Measurements from ENCODE around the gene CXCL5. TPM values are rescaled to one million over a fixed set of nuclear protein-coding genes. Genes with fewer than 3 reads are reported as not detected.

CXCL5 gene
- total and polyA plus RNA-seq, 10 of the 15 experiments (the other 5 are each of a cell fraction or from before 2014, with no cell fraction given): not detected

GRCh38 chr4:73989031-73989430 lies 9.4 kb downstream of the CXCL5 start:
- H4K20me1 ChIP-seq (ENCODE audit: control insufficient read depth, insufficient read depth): no peaks in the 10 kb centered on the region
- in situ Hi-C loops (cut with MboI) (no loop called here), intact Hi-C loops (cut with micrococcal nuclease; ENCODE audit: unreplicated experiment) (no loop called here)
- H3K27ac ChIP-seq (ENCODE audit: control insufficient read depth, insufficient read depth): no peak overlapping the region
- H3K79me2 ChIP-seq (ENCODE audit: control insufficient read depth, insufficient read depth, low read length): no peaks in the 10 kb centered on the region
- WGBS (ENCODE audit: insufficient coverage, insufficient replicate concordance, low lambda C conversion rate, missing lambda C conversion rate): 0% methylated on average over 3 of the region's 3 CpGs
- DNase-seq (ENCODE audit: low read depth, low spot score): no peak
- H3K4me1 ChIP-seq (ENCODE audit: control insufficient read depth, insufficient read depth, low read length): no peaks in the 10 kb centered on the region
- no peak overlapping the region for H2AFZ ChIP-seq (ENCODE audit: control insufficient read depth, low read depth, low read length)
- no peak overlapping the region for H3K4me2 ChIP-seq (ENCODE audit: control insufficient read depth, insufficient read depth)
- no TSS peak for BruUV-seq (replicated peaks)
- RAD21 ChIA-PET (ENCODE audit: unreplicated experiment): no interaction called here
- no peaks in the 10 kb centered on the region for H3K36me3 ChIP-seq (ENCODE audit: control insufficient read depth in 2 of 2, insufficient read depth in 2 of 2, low read length in 1 of 2)
- no peak for ATAC-seq
- SMC1A ChIA-PET (ENCODE audit: uncharacterized antibody, unreplicated experiment): no interaction called here
- no peak for FAIRE-seq
- H3K9me3 ChIP-seq (replicated peaks; ENCODE audit: control insufficient read depth, insufficient read depth, low read length): no peaks in the 10 kb centered on the region
- no peaks in the 10 kb centered on the region for H3K27me3 ChIP-seq (replicated peaks in 1 of 2; ENCODE audit: control insufficient read depth in 2 of 2, insufficient read depth in 2 of 2, low read length in 1 of 2)
- POLR2A ChIA-PET: no interaction called here
- TF ChIP-seq TAF1 (IDR thresholded peaks at IDR 0.05; ENCODE audit: borderline replicate concordance, low read depth, low read length): no peak
- no peak for TF ChIP-seq ZNF217 (IDR thresholded peaks at IDR 0.05)
- no peak for TF ChIP-seq SUPT20H (IDR thresholded peaks at IDR 0.05; ENCODE audit: borderline replicate concordance, control insufficient read depth, low read depth, low read length)
- TF ChIP-seq DPF2 (IDR thresholded peaks at IDR 0.05): no peak
- TF ChIP-seq CHD2 (IDR thresholded peaks at IDR 0.05; ENCODE audit: borderline replicate concordance, low read depth, low read length): no peak
- no peak for TF ChIP-seq ETV6 (conservative IDR thresholded peaks at IDR 0.05 in 1 of 2, IDR thresholded peaks at IDR 0.05 in 1 of 2; ENCODE audit: borderline replicate concordance in 1 of 2, low read depth in 1 of 2)
- no peak for TF ChIP-seq STAT1 (conservative IDR thresholded peaks at IDR 0.05)
- TF ChIP-seq ZNF274 (IDR thresholded peaks at IDR 0.05; ENCODE audit: insufficient read depth, insufficient read length): no peak
- no peak for TF ChIP-seq NR2C1 (IDR thresholded peaks at IDR 0.05)
- no peak overlapping the region for H3K9ac ChIP-seq (ENCODE audit: control insufficient read depth, insufficient read depth, low read length)
- CTCF ChIA-PET: no interaction called here
- H3K4me3 ChIP-seq: no peak overlapping the region

- no peaks in the 10 kb centered on the region for H3K9me3 ChIP-seq (replicated peaks; ENCODE audit: control insufficient read depth, insufficient read depth, low read length)
- SMC1A ChIA-PET (ENCODE audit: uncharacterized antibody, unreplicated experiment): no interaction called here
- POLR2A ChIA-PET: no interaction called here
- H2AFZ ChIP-seq (ENCODE audit: control insufficient read depth, low read depth, low read length): no peak within 1 kb of the TSS
- H3K4me1 ChIP-seq (ENCODE audit: control insufficient read depth, insufficient read depth, low read length): no peaks in the 10 kb centered on the region
- CTCF ChIA-PET: no interaction called here
- H3K36me3 ChIP-seq (ENCODE audit: control insufficient read depth in 2 of 2, insufficient read depth in 2 of 2, low read length in 1 of 2): no peaks in the 10 kb centered on the region
- no peak within 1 kb of the TSS for H3K27ac ChIP-seq (ENCODE audit: control insufficient read depth, insufficient read depth)
- in situ Hi-C loops (cut with MboI) (no loop called here), intact Hi-C loops (cut with micrococcal nuclease; ENCODE audit: unreplicated experiment) (no loop called here)
- no peak within 1 kb of the TSS for H3K9ac ChIP-seq (ENCODE audit: control insufficient read depth, insufficient read depth, low read length)
- H3K27me3 ChIP-seq (replicated peaks in 1 of 2; ENCODE audit: control insufficient read depth in 2 of 2, insufficient read depth in 2 of 2, low read length in 1 of 2): no peaks in the 10 kb centered on the region; a peak in 1 of 4 replicates
- no peaks in the 10 kb centered on the region for H3K79me2 ChIP-seq (ENCODE audit: control insufficient read depth, insufficient read depth, low read length)
- FAIRE-seq: no peak
- DNase-seq (ENCODE audit: low read depth, low spot score): no peak
- H3K4me3 ChIP-seq: no peak within 1 kb of the TSS
- RAD21 ChIA-PET (ENCODE audit: unreplicated experiment): no interaction called here
- no TSS peak for BruUV-seq (replicated peaks)
- ATAC-seq: no peak
- H4K20me1 ChIP-seq (ENCODE audit: control insufficient read depth, insufficient read depth): no peaks in the 10 kb centered on the region
- WGBS (ENCODE audit: insufficient coverage, insufficient replicate concordance, low lambda C conversion rate, missing lambda C conversion rate): 0% methylated on average over 2 of the region's 2 CpGs
- no peak within 1 kb of the TSS for H3K4me2 ChIP-seq (ENCODE audit: control insufficient read depth, insufficient read depth)
- TF ChIP-seq MTA2 (IDR thresholded peaks at IDR 0.05; ENCODE audit: low read depth) (no peak), EED (IDR thresholded peaks at IDR 0.05; ENCODE audit: low read depth) (no peak), E2F4 (IDR thresholded peaks at IDR 0.05; ENCODE audit: low read depth, low read length) (no peak), BRCA1 (IDR thresholded peaks at IDR 0.05; ENCODE audit: low read depth, low read length) (no peak), CREM (IDR thresholded peaks at IDR 0.05; ENCODE audit: low read depth) (no peak), RAD51 (IDR thresholded peaks at IDR 0.05) (no peak), HDGF (IDR thresholded peaks at IDR 0.05) (no peak), IKZF2 (IDR thresholded peaks at IDR 0.05) (no peak)
Observed at GRCh38 chr4:73988061-73988460, 10.4 kb downstream of the CXCL5 start, which contains the start of gene PPBP. Gene PPBP (minus strand): TSS chr4:73988190. CDS start chr4:73988103, 87 bp downstream.

Data from GM12878 (cell line).